Measurements from ENCODE around the gene DCLK1.

DCLK1 gene

DNA sequence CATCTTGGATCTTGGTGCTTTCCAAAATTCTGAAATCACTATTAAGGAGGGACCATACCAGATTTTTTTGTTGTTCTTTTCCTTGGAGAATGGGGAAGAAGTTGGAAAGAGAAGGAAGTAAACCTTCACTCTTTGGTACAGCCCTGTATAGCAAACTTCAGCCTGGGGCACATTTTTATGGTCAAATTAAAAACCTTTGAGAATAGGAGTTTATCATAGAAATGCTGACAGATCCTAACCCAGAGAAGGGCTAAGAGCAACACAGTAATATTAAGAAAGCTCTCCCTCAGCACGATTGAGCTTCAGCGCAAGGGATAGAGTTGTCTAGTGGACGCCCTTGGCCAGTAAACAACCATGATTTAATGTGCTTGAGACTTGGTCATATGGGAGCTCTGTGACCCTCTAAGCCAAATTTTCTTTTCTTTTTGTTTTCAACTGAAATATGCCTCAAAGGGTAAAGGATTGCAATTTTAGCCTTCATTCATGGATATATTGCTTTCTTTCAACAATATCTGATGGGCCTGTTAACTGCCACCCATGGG is 360.4 kb downstream of the DCLK1 start:
- DNase-seq: no peak

GRCh38 chr13:35769812-35770211 is 361.4 kb downstream of the DCLK1 start:
- no peak for DNase-seq

GRCh38 chr13:35768551-35768950 is 362.6 kb downstream of the DCLK1 start:
- no peak for DNase-seq

GRCh38 chr13:35768073-35768472 is 363.1 kb downstream of the DCLK1 start:
- no peak for DNase-seq

GRCh38 chr13:35767256-35767976 is 363.8 kb downstream of the DCLK1 start:
- DNase-seq: no peak

DNA sequence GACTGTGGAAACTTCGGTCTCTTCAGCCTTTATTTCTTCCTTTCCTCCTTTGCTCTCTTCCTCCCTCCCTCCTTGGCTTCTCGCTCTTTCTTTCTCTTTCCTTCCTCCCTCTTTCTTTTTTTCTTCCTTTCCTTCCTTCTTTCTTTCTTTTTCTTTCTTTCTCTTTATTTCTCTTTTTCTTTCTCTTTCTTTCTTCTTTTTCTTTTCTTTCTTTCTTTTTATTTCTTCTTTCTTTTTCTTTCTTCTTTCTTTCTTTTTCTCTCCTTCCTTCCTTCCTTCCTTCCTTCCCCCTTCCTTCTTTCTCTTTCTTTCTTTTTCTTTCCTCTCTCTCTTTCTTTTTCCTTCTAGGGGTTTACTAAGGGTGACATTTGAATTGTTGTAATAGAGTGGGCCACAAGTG is 364.5 kb downstream of the DCLK1 start:
- DNase-seq: no peak

- DNase-seq: no peak
Measured at GRCh38 chr13:35765941-35766340, 365.2 kb downstream of the DCLK1 start.

DNA sequence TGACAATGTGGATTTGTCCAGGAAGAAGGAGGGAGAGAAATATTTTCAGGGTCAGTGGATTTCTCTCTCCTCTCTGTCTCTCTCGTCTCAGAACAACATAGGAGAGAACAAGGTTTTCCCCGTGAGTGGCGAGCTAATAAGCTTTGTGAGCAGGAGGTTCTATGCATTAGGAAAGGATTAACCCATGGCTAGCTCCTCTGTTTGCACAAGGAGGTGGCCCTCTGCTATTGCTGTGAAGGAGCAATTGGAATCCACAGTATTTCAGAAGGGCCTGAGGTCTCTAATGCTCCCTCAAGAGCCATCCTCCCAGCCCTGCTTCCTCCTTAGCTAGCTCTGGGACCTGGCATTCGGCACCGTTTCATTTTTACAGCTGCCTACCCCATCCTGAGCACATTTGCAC is 365.8 kb downstream of the DCLK1 start:
- DNase-seq: no peak

DNA sequence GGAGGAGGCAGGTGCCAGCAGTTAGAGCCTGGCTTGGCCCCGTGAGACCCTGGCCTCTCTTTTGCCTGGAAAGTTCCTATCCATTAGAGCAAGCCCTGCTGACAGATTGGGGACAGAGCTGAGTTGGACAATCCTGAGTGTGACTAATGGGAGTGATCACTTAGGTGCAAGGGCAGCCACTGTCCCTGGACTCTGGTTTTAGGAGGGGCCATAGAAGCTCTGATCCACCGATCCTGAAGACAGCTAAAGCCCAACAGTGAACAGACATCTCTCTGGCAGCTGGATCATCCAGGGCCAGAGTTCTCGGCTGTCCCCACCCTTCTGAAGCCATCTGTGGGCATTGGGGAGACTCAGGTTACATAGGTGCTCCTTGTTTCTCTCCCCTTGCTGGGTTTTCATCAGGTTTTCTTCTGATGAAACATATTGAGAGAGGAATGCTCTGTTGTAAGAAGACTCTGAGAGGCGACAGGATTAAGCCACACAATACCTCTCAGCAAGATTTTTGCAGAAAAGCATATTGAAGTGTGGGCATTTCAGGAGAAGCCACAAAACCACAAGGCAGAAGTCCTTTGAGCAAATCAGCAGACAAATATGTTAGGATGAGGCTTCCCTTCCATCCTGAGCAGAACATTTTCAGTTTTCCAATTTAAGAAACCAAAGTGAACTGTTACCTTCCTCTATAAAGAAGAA is 366.7 kb downstream of the DCLK1 start:
- no peak for DNase-seq

GRCh38 chr13:35763782-35764123 is 367.4 kb downstream of the DCLK1 start:
- no peak for DNase-seq

DNA sequence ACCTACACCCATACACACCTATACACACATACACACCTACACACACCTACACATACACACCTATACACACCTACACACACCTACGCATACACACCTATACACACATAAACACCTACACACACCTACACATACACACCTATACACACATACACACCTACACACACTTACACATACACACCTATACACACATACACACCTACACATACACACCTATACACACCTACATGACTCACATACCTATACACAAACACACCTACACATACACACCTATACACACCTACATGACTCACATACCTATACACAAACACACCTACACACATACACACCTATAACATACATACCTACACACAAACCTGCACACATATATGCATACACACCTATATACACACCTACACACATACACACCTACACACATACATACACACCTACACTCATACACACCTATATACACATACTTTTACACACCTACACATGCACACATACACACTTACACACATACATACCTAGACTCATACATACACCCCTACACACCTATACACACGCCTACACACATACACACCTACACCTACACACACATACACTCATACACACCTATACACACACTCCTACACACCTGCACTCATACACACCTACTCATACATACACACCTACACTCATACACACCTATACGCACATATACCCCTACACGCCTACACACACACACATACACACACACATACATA is 368.0 kb downstream of the DCLK1 start:
- no peak for DNase-seq

DNA sequence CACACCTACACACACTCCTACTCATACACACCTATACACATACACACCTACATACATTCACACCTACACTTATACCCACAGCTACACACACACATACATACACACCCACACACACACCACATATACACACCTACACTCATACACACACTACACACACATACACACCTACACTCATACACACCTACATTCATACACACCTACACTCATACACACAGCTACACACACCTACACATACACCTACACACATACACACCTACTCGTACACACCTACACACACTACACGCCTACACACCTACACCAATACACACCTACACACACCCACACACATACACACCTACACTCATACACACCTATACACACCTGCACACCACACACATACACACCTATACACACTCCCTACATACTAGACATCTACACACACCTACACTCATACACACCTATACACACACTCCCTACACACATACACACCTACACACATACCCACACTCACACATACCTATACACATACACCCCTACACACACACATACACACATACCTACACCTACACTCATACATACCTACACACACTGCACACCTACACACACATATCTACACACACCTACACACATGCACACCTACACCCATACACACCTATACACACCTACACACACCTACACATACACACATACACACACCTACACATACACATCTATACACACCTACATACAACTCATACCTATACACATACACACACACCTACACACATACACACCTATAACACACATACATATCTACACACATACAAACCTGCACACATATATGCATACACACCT is 369.5 kb downstream of the DCLK1 start:
- no peak for DNase-seq

GRCh38 chr13:35760735-35761281 is 370.4 kb downstream of the DCLK1 start:
- DNase-seq: no peak

GRCh38 chr13:35747594-35747993 is 383.6 kb downstream of the DCLK1 start:
- no peak for DNase-seq

- no peak for DNase-seq
Measured at GRCh38 chr13:35744566-35745178, 386.5 kb downstream of the DCLK1 start.

DNA sequence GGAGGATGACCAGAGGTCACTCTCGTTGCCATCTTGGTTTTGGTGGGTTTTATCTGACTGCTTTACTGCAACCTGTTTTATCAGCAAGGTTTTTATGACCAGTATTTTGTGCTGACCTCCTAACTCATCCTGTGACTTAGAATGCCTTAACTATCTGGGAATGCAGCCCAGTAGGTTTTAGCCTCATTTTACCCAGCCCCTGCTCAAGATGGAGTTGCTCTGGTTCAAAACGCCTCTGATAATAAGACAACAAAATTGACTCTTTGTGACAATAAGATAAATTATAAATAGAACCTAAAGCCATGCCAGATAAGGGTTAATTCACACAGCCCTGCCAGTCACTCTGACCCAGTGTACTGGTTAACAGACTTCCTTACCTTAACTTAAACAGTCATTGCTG is 387.0 kb downstream of the DCLK1 start:
- DNase-seq: no peak

DNA sequence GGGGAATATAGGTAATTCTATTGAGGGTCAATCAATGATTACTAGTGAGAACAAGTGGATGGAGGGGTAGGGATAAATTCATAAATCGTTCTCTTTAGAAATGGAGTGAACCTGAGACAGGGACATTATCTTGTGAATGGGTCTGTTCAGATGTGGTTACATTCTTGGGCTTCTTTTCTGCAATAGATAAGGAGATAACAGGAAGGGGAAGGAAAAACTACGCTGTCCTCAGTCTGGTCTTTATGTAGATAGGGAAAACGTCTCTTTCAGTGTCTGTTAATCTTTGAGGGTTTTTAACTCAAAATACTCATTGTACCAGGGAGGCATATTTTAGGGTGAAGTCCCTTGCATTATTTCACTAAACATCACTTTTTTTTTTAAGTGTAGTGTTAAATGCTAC is 388.0 kb downstream of the DCLK1 start:
- no peak for DNase-seq

- DNase-seq: no peak
Measured at GRCh38 chr13:35741657-35742056, 389.5 kb downstream of the DCLK1 start.

- no peak for DNase-seq
Measured at GRCh38 chr13:35736876-35737275, 394.3 kb downstream of the DCLK1 start.

GRCh38 chr13:35733827-35734226 is 397.4 kb downstream of the DCLK1 start:
- DNase-seq: no peak

- no peak for DNase-seq
Measured at GRCh38 chr13:35732565-35732964, 398.6 kb downstream of the DCLK1 start.

DNA sequence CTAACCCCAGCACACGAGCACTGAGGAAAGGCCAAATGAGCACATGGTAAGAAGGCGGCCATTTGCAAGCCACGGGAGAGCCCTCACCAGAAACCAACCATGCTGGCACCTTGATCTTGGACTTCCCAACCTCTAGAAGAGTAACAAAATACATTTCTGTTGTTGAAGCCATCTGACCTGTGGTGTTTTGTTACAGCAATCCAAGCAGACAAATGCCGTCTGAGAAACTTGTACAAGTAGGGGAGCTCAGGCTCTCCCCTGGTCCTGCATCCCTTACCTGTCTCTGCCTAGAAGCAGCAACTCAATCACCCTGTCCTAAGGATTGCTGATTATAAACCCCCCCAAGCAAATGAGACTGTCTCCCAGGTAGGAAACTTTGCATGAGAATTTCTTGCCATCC is 399.7 kb downstream of the DCLK1 start:
- no peak for DNase-seq
